H1 (cell line): ENCODE results near the gene ZNF709. TPM values are rescaled to one million over a fixed set of nuclear protein-coding genes. Genes with fewer than 3 reads are reported as not detected.

ENCODE experiments used
- CHD2 ChIP-seq: IDR thresholded peaks from 2 replicates; pipeline ENCODE4 v1.6.1; 2012; ENCODE audit warnings: low read length, improper control_type of control experiment
- NANOG ChIP-seq: IDR thresholded peaks from 2 replicates; pipeline ENCODE4 v1.6.1; 2011; ENCODE audit warnings: low read length, low read depth, mild to moderate bottlenecking, inconsistent platforms; ENCODE audit not compliant: insufficient read depth, poor library complexity, severe bottlenecking
- SRF ChIP-seq: IDR thresholded peaks from 2 replicates; pipeline ENCODE4 v1.6.1; 2011; ENCODE audit warnings: mild to moderate bottlenecking, low read depth, low read length, moderate library complexity
- YY1 ChIP-seq: IDR thresholded peaks from 2 replicates; pipeline ENCODE4 v1.6.1; 2011; ENCODE audit warnings: low read depth, mild to moderate bottlenecking, low read length
- polyA plus RNA-seq, 7 experiments: library from polyadenylated mRNA; depleted of rRNA in 3 of 7; stranded (reverse) in 5 of 7; unstranded in 2 of 7; fragments of >200 nt in 5 of 7; fragments of 200-250 nt in 2 of 7; gene quantifications; 1 replicate in 5 of 7; 2 replicates in 1 of 7; 4 replicates in 1 of 7; pipeline versions ENCODE4 v1.2.1 to v1.2.3, GENCODE V29; 2011 to 2013; ENCODE audit warnings: missing spikeins in 2 of 7, mixed read lengths in 2 of 7
- small RNA-seq: library from polyadenylated mRNA; stranded (forward); fragments of <200 nt; extraction: miRNeasy Mini kit (QIAGEN cat#:217004); gene quantifications from one replicate; pipeline ENCODE3, GENCODE V24; 2013; ENCODE audit not compliant: insufficient read depth
- total RNA-seq: library from RNA; stranded (reverse); fragmentation: NEBNext Ultra II Directional; extraction: Animal tissue kit (Norgen Biotek cat#: 25700); gene quantifications from 2 replicates; pipeline ENCODE4 v1.2.1, GENCODE V29; 2021

Gene ZNF709
- total and polyA plus RNA-seq, 2 of the 8 experiments (the other 6 are each of a cell fraction or from before 2014, with no cell fraction given): 1.3 to 2.2 TPM

- TF ChIP-seq NANOG (no peak), CHD2 (no peak), SRF (no peak), YY1 (no peak)
Observed at GRCh38 chr19:12411893-12412292, 72.7 kb downstream of the ZNF709 start (continued).

Small RNA genes within 50 kb of the gene (small RNA-seq; reads per million reads assigned to genes)
- gene MTCO1P27 (not detected), gene PPIAP20 (not detected)

Other genes starting within 250 kb of the ZNF709 start
- gene ZNF44, start 189.9 kb downstream of the ZNF709 start, total RNA-seq: 2.8 and 3.2 TPM in 2 replicates
- gene ZNF44, start 189.9 kb downstream of the ZNF709 start, polyA plus RNA-seq (2011; rRNA removed): 0.72 and 1.3 TPM in 2 replicates
- gene ZNF563, start 151.2 kb downstream of the ZNF709 start, total RNA-seq: 2.3 and 3.0 TPM in 2 replicates
- gene ZNF563, start 151.2 kb downstream of the ZNF709 start, polyA plus RNA-seq (2011; rRNA removed): 0.66 and 0.91 TPM in 2 replicates
- 2.0 and 2.4 TPM in 2 replicates for gene ZNF442, start 119.1 kb downstream of the ZNF709 start, total RNA-seq
- gene ZNF442, start 119.1 kb downstream of the ZNF709 start, polyA plus RNA-seq (2011; rRNA removed): 0.17 and 0.60 TPM in 2 replicates
- 3.0 and 4.2 TPM in 2 replicates for gene ZNF799, start 83.5 kb downstream of the ZNF709 start, total RNA-seq
- gene ZNF799, start 83.5 kb downstream of the ZNF709 start, polyA plus RNA-seq (2011; rRNA removed): 0.49 and 1.00 TPM in 2 replicates
- 7.8 and 9.2 TPM in 2 replicates for gene ZNF443, start 43.8 kb downstream of the ZNF709 start, total RNA-seq
- gene ZNF443, start 43.8 kb downstream of the ZNF709 start, polyA plus RNA-seq (2011; rRNA removed): 0.74 and 1.4 TPM in 2 replicates
- 7.8 and 10.4 TPM in 2 replicates for gene ZNF564, start 66.7 kb upstream of the ZNF709 start, total RNA-seq
- gene ZNF564, start 66.7 kb upstream of the ZNF709 start, polyA plus RNA-seq (2011; rRNA removed): 0.89 and 0.91 TPM in 2 replicates
- gene ZNF490, start 126.0 kb upstream of the ZNF709 start, total RNA-seq: 9.0 TPM in 2 replicates
- gene ZNF490, start 126.0 kb upstream of the ZNF709 start, polyA plus RNA-seq (2011; rRNA removed): 1.6 and 1.7 TPM in 2 replicates
- gene ZNF791, start 126.1 kb upstream of the ZNF709 start, total RNA-seq: 18.6 and 20.1 TPM in 2 replicates
- 3.1 and 4.1 TPM in 2 replicates for gene ZNF791, start 126.1 kb upstream of the ZNF709 start, polyA plus RNA-seq (2011; rRNA removed)
- gene MAN2B1, start 181.9 kb upstream of the ZNF709 start, total RNA-seq: 71.1 and 76.3 TPM in 2 replicates
- gene MAN2B1, start 181.9 kb upstream of the ZNF709 start, polyA plus RNA-seq (2011; rRNA removed): 55.3 and 73.6 TPM in 2 replicates
- 15.3 and 19.6 TPM in 2 replicates for gene WDR83, start 182.0 kb upstream of the ZNF709 start, total RNA-seq
- gene WDR83, start 182.0 kb upstream of the ZNF709 start, polyA plus RNA-seq (2011; rRNA removed): 12.6 and 24.5 TPM in 2 replicates
- 86.6 and 88.8 TPM in 2 replicates for gene DHPS, start 197.1 kb upstream of the ZNF709 start, total RNA-seq
- 99.6 and 118 TPM in 2 replicates for gene DHPS, start 197.1 kb upstream of the ZNF709 start, polyA plus RNA-seq (2011; rRNA removed)
- gene GNG14, start 203.2 kb upstream of the ZNF709 start, total RNA-seq: not detected in 2 replicates
- not detected in 2 replicates for gene GNG14, start 203.2 kb upstream of the ZNF709 start, polyA plus RNA-seq (2011; rRNA removed)
- gene FBXW9, start 211.8 kb upstream of the ZNF709 start, total RNA-seq: 10.8 and 11.1 TPM in 2 replicates
- gene FBXW9, start 211.8 kb upstream of the ZNF709 start, polyA plus RNA-seq (2011; rRNA removed): 30.1 and 36.4 TPM in 2 replicates
- gene TNPO2, start 239.1 kb upstream of the ZNF709 start, total RNA-seq: 110 and 112 TPM in 2 replicates
- 121 and 136 TPM in 2 replicates for gene TNPO2, start 239.1 kb upstream of the ZNF709 start, polyA plus RNA-seq (2011; rRNA removed)
- gene TRIR, start 249.9 kb upstream of the ZNF709 start, total RNA-seq: 149 and 156 TPM in 2 replicates
- 130 and 167 TPM in 2 replicates for gene TRIR, start 249.9 kb upstream of the ZNF709 start, polyA plus RNA-seq (2011; rRNA removed)